Activated naive CD4-positive, alpha-beta T cell treated with anti-CD3 and anti-CD28 coated beads, Interleukin-2, amount 10 ng/mL, durations not matched to agents 7 days and 5 days (primary cell): ENCODE results near the gene ABCA1.

Experiments used
- CTCF ChIA-PET: fragments of 350-600 bp; sonication (Branson Sonifier 250); formaldehyde crosslinking; loops from one replicate; lab custom pipeline; 2021; ENCODE audit warnings: antibody characterized with exemption; lab: Charles Lee
- DNase-seq: peaks from one replicate; pipeline ENCODE4 v3.0.0-alpha.2; 2020
- H3K27ac Mint-ChIP-seq: one replicate; pipeline ENCODE4 v1.8.0; 2021; ENCODE audit warnings: mild to moderate bottlenecking, moderate library complexity, mixed read lengths
- H3K27me3 Mint-ChIP-seq: one replicate; pipeline ENCODE4 v1.8.0; 2021; ENCODE audit warnings: mild to moderate bottlenecking, mixed read lengths
- H3K36me3 Mint-ChIP-seq: one replicate; pipeline ENCODE4 v1.8.0; 2021; ENCODE audit warnings: mixed read lengths
- H3K4me1 Mint-ChIP-seq: one replicate; pipeline ENCODE4 v1.8.0; 2021; ENCODE audit warnings: mixed read lengths
- H3K4me3 Mint-ChIP-seq: one replicate; pipeline ENCODE4 v1.8.0; 2021; ENCODE audit warnings: mild to moderate bottlenecking, moderate library complexity, mixed read lengths
- H3K9me3 Mint-ChIP-seq: one replicate; pipeline ENCODE4 v1.8.0; 2021; ENCODE audit warnings: mixed read lengths

Gene ABCA1

DNA sequence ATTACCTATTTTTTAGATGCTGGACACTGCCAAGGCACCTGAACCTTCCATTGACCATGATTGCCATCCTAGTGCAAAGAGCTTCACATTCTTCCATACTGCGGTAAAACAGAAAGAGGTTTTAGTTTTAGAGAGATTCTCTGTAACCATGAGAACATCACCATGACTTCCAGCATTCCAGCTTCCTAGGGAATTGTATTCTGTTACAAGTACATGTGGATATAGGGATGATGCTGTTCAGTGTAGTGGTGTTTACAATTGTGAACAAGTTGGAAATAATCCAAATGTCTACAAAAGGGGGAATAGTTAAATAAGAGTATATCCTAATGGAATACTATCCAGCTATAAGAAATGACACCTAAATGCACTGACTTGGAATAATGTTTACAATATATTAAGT lies 141.7 kb downstream of the ABCA1 start:
- no peaks in the 10 kb centered on the region for H3K4me1 Mint-ChIP-seq
- no peak overlapping the region for H3K27ac Mint-ChIP-seq
- H3K36me3 Mint-ChIP-seq: no peaks in the 10 kb centered on the region
- DNase-seq: no peak
- no peaks in the 10 kb centered on the region for H3K9me3 Mint-ChIP-seq
- no peak overlapping the region for H3K4me3 Mint-ChIP-seq
- CTCF ChIA-PET: interaction anchor here (1.1 kb wide), 1 partner anchor 77 kb away, joined by 3 read pairs; no protein-coding TSS in a partner anchor
- H3K27me3 Mint-ChIP-seq: no peaks in the 10 kb centered on the region

DNA sequence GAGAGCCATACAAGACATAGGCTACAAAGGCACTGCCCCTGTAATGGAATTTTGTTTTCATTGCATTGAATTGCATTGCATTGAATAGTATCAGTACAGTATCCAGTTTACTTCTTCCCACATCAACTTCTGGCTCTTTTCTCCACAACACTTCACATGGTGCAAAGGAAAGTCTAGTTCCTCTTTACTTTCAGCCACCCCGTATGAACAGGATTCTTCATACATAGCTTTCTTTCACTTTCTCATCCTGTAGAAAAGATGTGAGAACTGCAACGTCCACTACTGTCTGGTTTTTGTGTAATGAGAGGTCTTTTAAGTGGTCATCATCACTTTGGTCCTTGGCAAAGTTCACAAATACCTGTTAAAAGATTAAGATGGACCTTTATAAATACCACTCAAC lies 143.9 kb downstream of the ABCA1 start:
- H3K27ac Mint-ChIP-seq: no peak overlapping the region
- CTCF ChIA-PET: no interaction called here

DNA sequence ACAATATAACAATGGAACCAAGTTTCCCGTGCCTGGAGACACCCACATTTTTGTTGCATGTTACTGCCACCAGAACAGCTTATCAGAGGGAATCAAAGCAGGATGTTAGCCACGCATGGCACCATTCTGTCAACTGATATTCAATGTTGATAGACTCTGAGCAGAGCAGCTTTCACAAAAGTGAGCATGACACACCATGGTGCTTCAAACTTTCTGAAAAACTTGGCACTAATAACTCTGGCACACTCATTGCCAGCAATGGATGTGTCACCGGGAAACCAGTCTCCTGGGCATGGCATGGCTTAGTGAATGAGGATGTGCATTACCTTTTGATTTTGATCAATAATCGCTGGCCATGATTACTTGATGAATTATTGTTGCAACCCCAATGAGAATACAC lies 144.4 kb downstream of the ABCA1 start:
- CTCF ChIA-PET: no interaction called here
- H3K27me3 Mint-ChIP-seq: no peaks in the 10 kb centered on the region
- no peaks in the 10 kb centered on the region for H3K36me3 Mint-ChIP-seq
- no peak overlapping the region for H3K4me3 Mint-ChIP-seq
- H3K27ac Mint-ChIP-seq: no peak overlapping the region
- DNase-seq: no peak
- H3K9me3 Mint-ChIP-seq: no peaks in the 10 kb centered on the region
- H3K4me1 Mint-ChIP-seq: no peaks in the 10 kb centered on the region

More for the DNA sequence above, 143.9 kb downstream of the ABCA1 start:
- Mint-ChIP-seq H3K4me1 (no peaks in the 10 kb centered on the region), H3K36me3 (no peaks in the 10 kb centered on the region), H3K27me3 (no peaks in the 10 kb centered on the region), H3K4me3 (no peak overlapping the region), H3K9me3 (no peaks in the 10 kb centered on the region)
- DNase-seq: no peak

DNA sequence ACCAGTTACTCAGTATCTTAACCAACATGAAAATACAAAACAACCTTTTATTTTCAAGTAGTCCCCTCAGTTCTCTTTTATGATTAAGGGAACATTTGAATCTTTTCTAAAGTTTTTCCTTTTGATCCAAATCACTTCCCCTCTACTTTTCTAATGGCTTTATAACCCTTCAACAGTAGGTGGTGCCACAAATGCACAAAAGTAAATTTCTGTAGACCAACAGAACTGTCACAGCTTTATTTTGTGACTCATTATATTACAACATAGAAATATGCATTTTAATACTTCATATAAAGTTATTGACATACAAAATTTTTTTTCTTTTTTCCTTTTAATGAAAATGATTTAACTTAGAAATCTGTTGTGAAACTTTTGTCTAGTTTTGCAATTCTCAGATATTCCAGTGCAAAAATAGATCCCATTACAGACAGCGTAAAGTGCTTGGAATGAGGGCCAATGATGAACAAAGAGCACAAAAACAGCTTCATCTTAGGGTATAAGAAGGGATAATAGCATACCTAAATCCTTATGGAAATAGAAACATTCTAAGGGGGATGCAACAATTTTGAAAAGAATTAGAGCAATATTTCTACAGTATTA lies 147.1 kb downstream of the ABCA1 start:
- no peaks in the 10 kb centered on the region for H3K27me3 Mint-ChIP-seq
- no peak overlapping the region for H3K4me3 Mint-ChIP-seq
- CTCF ChIA-PET: interaction anchor here (0.6 to 1.9 kb wide), 9 partner anchors 14 to 631 kb away, joined by 3 to 4 read pairs (median 3); partner anchors contain the start of gene NIPSNAP3B
- no peaks in the 10 kb centered on the region for H3K4me1 Mint-ChIP-seq
- H3K9me3 Mint-ChIP-seq: no peaks in the 10 kb centered on the region
- H3K36me3 Mint-ChIP-seq: no peaks in the 10 kb centered on the region
- DNase-seq: no peak
- H3K27ac Mint-ChIP-seq: no peak overlapping the region

DNA sequence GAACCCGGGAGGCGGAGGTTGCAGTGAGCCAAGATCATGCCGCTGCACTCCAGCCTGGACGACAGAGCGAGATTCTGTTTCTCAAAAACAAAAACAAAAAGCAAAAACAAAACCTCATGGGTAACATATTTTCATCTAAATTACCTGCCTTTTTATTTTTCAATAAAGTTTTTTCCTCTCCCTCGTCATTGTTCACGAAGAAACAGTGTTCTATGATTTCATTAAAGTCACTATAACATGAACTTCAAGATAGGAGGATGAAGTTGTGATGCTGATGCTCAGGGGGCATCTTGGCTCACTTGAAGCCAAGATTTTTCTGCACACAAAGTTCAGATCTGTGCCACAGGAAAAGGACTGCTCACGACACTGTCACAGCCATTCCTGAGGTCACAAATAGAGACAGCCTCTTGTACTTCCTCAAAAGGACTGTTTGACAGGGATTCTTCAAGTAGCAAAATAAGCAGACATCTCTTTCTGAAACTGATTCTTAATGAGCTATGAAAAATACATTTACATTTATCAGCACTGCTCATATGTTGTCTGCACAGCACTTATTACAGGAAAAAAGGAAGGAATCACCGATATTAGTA lies 147.9 kb downstream of the ABCA1 start:
- H3K27me3 Mint-ChIP-seq: no peaks in the 10 kb centered on the region
- no peaks in the 10 kb centered on the region for H3K9me3 Mint-ChIP-seq
- H3K36me3 Mint-ChIP-seq: no peaks in the 10 kb centered on the region
- H3K27ac Mint-ChIP-seq: no peak overlapping the region
- H3K4me1 Mint-ChIP-seq: no peaks in the 10 kb centered on the region
- no peak overlapping the region for H3K4me3 Mint-ChIP-seq
- CTCF ChIA-PET: interaction anchor here (0.7 to 1.9 kb wide), 9 partner anchors 13 to 632 kb away, joined by 3 to 4 read pairs (median 3); partner anchors contain the start of gene NIPSNAP3B
- DNase-seq: no peak

DNA sequence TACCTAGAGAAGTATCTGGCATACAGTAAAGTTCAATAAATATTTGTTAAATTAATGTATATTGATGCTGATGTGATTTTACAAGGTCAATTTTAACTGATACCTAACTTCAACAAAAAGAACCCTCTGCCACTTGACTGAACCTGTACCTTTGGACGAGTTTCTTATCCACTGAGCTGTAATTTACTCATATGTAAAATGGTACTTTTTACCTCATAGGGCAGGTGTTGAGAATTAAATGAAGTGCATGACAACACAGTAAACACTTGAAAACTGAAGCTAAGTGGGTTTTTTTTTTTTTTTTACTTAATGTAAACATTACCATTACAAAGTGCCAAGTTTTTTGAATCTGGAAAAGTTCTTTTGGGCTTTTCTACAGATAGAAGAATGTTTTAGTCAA lies 148.6 kb downstream of the ABCA1 start:
- no peak for DNase-seq
- Mint-ChIP-seq H3K9me3 (no peaks in the 10 kb centered on the region), H3K27ac (no peak overlapping the region), H3K4me3 (no peak overlapping the region), H3K4me1 (no peaks in the 10 kb centered on the region), H3K36me3 (no peaks in the 10 kb centered on the region), H3K27me3 (no peaks in the 10 kb centered on the region)
- CTCF ChIA-PET: interaction anchor here (1.0 to 1.9 kb wide), 2 partner anchors 16 to 379 kb away, joined by 3 to 4 read pairs; partner anchors contain the start of gene NIPSNAP3B

DNA sequence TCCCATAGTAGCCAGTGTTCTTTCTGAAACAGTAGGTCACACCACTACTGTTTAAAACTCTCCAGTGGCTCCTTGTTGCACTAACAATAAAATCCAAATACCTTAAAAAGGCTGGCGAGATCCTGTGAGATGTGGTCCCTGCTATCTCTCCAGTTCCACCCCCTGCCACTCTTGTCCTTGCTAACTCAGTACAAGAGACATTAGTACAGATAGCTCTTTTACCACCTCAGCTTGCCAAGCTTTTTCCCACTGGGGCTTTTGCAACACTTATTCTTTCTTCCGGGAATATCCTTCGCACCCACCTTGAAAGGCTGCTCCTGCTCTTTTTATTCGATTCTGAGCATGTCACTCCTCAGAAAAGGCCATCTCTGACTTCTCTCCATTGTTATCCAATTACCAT lies 149.2 kb downstream of the ABCA1 start:
- Mint-ChIP-seq H3K27ac (no peak overlapping the region), H3K36me3 (no peaks in the 10 kb centered on the region), H3K27me3 (no peaks in the 10 kb centered on the region), H3K4me3 (no peak overlapping the region), H3K9me3 (no peaks in the 10 kb centered on the region), H3K4me1 (no peaks in the 10 kb centered on the region)
- CTCF ChIA-PET: interaction anchor here (1.0 kb wide), 1 partner anchor 15 kb away, joined by 3 read pairs; the partner anchor contains the start of gene NIPSNAP3B
- no peak for DNase-seq

DNA sequence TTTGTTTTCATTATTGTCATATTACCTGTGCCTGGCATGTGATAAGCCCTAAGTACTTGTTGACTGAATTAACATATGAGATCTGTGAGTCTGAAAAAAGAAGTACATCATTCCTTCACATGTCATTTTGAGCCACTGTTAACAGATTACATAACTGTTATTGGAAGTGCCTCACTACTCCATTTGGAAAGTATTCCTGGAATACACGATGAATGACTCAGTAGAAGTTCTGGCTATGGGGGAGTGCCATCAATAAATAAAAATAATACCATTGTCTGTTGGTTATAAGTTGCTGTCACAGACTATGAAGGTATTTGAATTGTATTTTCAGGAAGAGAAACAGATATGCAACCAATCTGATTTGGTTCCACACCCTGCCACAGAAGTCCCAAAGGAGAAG lies 151.2 kb downstream of the ABCA1 start:
- CTCF ChIA-PET: no interaction called here
- no peaks in the 10 kb centered on the region for H3K36me3 Mint-ChIP-seq
- H3K27ac Mint-ChIP-seq: no peak overlapping the region
- no peak overlapping the region for H3K4me3 Mint-ChIP-seq
- H3K27me3 Mint-ChIP-seq: no peaks in the 10 kb centered on the region
- no peaks in the 10 kb centered on the region for H3K9me3 Mint-ChIP-seq
- DNase-seq: no peak
- H3K4me1 Mint-ChIP-seq: no peaks in the 10 kb centered on the region

DNA sequence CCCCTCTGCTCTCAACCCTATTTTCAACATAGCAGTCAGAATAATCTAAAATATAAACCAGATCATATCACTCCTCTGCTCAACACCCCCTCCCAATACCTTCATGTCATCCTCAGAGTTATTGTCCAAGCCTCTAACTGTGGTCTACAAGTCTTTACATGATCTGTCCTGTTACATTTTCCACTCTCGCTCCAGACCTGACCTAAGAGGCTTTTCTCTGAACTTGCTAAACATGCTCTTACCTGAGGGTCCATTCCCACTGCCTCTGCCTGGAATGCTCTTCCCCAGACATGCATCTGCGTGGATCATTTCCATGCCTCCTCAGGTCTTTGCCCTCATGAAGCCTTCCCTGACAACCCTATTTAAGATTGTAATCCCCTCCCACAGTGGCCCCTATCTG lies 152.0 kb downstream of the ABCA1 start:
- H3K4me1 Mint-ChIP-seq: no peaks in the 10 kb centered on the region
- no peak overlapping the region for H3K27ac Mint-ChIP-seq
- no peak overlapping the region for H3K4me3 Mint-ChIP-seq
- H3K27me3 Mint-ChIP-seq: no peaks in the 10 kb centered on the region
- H3K36me3 Mint-ChIP-seq: no peaks in the 10 kb centered on the region
- DNase-seq: no peak
- CTCF ChIA-PET: no interaction called here
- H3K9me3 Mint-ChIP-seq: no peaks in the 10 kb centered on the region

DNA sequence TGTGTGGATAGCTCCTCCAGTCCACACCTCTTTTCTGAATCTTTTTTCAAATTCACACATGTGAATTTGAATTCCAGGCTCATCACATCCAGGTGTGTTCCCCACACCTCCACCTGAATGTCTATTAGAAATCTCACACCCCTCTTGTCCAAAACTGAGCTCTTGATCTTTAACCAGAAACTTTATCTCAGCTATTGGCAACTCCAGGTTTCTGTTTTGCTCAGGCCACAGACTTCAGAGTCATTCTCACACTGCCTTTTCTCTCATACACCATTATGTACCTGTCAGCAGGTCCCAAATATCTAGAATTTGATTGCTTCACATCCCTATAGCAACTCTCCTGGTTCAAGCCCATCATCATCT lies 152.4 kb downstream of the ABCA1 start:
- CTCF ChIA-PET: no interaction called here
- no peak overlapping the region for H3K4me3 Mint-ChIP-seq
- no peaks in the 10 kb centered on the region for H3K27me3 Mint-ChIP-seq
- no peaks in the 10 kb centered on the region for H3K4me1 Mint-ChIP-seq
- no peaks in the 10 kb centered on the region for H3K36me3 Mint-ChIP-seq
- no peaks in the 10 kb centered on the region for H3K9me3 Mint-ChIP-seq
- H3K27ac Mint-ChIP-seq: no peak overlapping the region
- no peak for DNase-seq

DNA sequence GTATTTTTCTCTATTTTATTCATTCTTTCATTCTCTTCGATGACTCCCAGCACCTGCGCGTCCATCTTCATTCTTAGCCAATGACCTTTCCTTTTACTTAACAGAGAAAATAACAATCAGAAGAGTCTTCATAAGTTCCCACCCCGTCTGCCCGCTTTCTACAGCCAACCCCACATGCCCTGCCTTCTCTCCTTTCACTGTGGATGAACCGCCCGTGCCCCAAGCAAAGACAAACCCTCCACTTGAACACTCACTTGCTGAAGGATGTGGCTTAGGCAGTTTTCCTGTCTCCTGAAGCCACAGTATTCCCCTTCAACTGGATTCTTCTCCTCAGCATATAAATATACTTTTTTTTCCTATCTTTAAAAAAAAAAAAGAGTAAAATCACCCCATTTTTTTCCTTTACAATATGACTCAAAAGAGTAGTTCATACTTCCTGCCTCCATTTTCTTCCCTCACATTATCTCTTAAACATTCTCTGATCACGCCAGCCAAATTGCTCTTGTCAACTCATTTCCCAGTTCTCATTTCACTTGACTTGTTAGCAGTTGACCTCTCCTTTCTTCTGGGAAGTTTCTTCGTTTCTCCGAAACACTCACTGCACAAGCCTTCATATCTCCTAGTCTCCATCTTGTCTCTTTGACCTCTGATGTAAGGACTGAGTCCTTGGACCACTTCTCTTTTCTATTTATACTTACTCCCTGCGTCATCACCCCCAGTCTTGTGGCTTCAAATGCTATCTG lies 153.0 kb downstream of the ABCA1 start:
- CTCF ChIA-PET: interaction anchor here (1.1 kb wide), 1 partner anchor 30 kb away, joined by 3 read pairs; no protein-coding TSS in a partner anchor
- H3K36me3 Mint-ChIP-seq: no peaks in the 10 kb centered on the region
- no peak for DNase-seq

DNA sequence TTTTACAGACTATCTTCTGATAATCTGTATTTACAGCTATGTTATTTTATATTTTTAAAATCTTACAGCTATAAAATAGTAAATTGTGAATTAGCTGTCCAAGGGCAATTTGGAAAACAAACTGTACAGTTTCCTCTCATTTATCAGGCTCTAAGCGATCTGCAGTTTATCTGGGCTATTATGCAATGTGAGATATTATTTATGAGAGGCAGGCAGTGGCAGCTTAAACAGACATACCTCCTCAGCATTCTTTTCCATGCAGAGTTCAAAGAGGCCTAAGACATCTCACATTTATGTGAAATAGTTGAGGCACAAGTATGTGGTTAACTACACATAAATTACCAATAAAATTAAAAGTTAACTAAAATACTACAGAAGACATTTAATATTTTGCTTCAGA lies 153.8 kb downstream of the ABCA1 start:
- Mint-ChIP-seq H3K4me3 (no peak overlapping the region), H3K27ac (no peak overlapping the region), H3K27me3 (no peaks in the 10 kb centered on the region), H3K9me3 (no peaks in the 10 kb centered on the region), H3K4me1 (no peaks in the 10 kb centered on the region), H3K36me3 (no peaks in the 10 kb centered on the region)
- CTCF ChIA-PET: interaction anchor here (1.1 kb wide), 1 partner anchor 29 kb away, joined by 3 read pairs; no protein-coding TSS in a partner anchor
- DNase-seq: no peak

More for the DNA sequence above, 153.0 kb downstream of the ABCA1 start:
- Mint-ChIP-seq H3K9me3 (no peaks in the 10 kb centered on the region), H3K27me3 (no peaks in the 10 kb centered on the region), H3K27ac (no peak overlapping the region), H3K4me1 (no peaks in the 10 kb centered on the region), H3K4me3 (no peak overlapping the region)

DNA sequence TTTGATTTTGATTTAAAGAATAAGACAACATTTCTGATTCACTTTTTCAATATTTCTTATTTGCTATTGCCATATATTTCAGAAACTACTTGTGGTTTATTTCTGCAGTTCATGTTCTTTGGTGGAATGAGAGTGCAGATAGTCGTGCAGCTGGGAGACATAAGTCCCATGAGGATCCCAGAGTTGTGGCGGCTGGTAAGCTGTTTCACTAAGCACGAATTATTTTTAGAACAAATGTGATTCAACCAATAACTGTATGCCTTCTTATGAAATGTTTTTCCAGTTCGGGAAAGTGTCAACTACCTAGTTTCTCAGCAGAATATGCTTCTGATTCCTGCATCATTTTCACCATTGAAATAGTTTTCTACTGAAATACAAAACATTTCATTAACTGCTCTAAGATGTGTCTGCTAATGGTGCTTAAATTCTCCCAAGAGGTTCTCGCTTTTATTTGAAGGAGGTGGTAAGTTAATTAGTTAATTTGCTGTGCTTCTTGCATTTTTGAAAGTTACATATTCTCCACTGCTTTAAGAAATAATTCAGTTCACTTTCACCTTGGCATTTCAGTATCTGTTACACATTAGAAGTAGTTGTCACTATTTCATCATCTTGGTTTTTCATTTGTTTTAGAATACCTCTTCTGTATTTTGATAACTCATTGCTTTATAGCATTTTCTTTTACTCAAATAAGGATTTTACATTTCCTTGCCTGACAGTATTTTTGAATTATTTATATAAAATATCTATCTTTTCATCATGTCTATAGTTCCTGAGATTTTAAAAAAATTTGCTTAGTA lies 155.0 kb downstream of the ABCA1 start:
- Mint-ChIP-seq H3K36me3 (no peaks in the 10 kb centered on the region), H3K4me3 (no peak overlapping the region), H3K4me1 (no peaks in the 10 kb centered on the region), H3K9me3 (no peaks in the 10 kb centered on the region), H3K27me3 (no peaks in the 10 kb centered on the region), H3K27ac (no peak overlapping the region)
- CTCF ChIA-PET: no interaction called here
- DNase-seq: no peak

DNA sequence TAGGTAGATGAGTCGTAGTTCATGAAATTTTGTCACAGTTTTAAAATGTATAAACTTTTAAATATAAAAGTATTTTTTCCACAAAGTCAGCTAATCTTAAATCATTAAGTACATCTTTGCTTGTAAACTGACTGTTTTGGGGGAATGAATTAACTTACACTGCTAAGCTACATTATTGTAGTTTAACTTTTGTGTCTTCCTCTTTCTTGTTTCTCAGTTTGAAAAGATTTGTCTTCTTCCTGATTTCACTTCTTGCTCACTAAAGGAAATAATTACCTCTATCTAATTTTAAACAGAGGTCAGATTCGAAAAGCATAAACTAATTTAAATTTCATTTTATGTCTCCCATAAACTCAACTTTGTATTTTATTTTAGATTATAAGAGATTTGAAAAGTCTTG lies 158.3 kb downstream of the ABCA1 start:
- no peaks in the 10 kb centered on the region for H3K36me3 Mint-ChIP-seq
- DNase-seq: no peak
- CTCF ChIA-PET: no interaction called here
- no peak overlapping the region for H3K27ac Mint-ChIP-seq
- H3K9me3 Mint-ChIP-seq: no peaks in the 10 kb centered on the region
- no peak overlapping the region for H3K4me3 Mint-ChIP-seq
- H3K4me1 Mint-ChIP-seq: peaks cover 2% of the 10 kb centered on the region
- no peaks in the 10 kb centered on the region for H3K27me3 Mint-ChIP-seq
